Mesothelial cell of epicardium (in vitro differentiated cells): ENCODE measurements around the gene HCAR3. TPM values are rescaled to one million over a fixed set of nuclear protein-coding genes. Genes with fewer than 3 reads are reported as not detected.
A peak's percentile ranks its signal among the peaks of the same experiment; 100 is the strongest.
"Not testable (repeated sequence)": the region's sequence is repeated elsewhere in the genome, so short reads cannot be mapped to it uniquely, and the experiment has no call there.

Source experiments
- DNase-seq, 2 experiments: peaks; one replicate each; pipeline ENCODE4 v3.0.0; 2021; ENCODE audit warnings: low spot score in 2 of 2; ENCODE audit not compliant: unreplicated experiment in 2 of 2
- H3K27ac Mint-ChIP-seq: 2 replicates; pipeline ENCODE4 v1.8.0; 2021; ENCODE audit warnings: mixed read lengths
- H3K27me3 Mint-ChIP-seq: 2 replicates; pipeline ENCODE4 v1.8.0; 2021; ENCODE audit warnings: low read depth, mixed read lengths
- H3K36me3 Mint-ChIP-seq: 2 replicates; pipeline ENCODE4 v1.8.0; 2021; ENCODE audit warnings: mixed read lengths
- H3K4me1 Mint-ChIP-seq: 2 replicates; pipeline ENCODE4 v1.8.0; 2021; ENCODE audit warnings: mixed read lengths
- H3K4me3 Mint-ChIP-seq: 2 replicates; pipeline ENCODE4 v1.8.0; 2021; ENCODE audit warnings: mild to moderate bottlenecking, moderate library complexity, mixed read lengths
- H3K9me3 Mint-ChIP-seq: 2 replicates; pipeline ENCODE4 v1.8.0; 2021; ENCODE audit warnings: mixed read lengths
- total RNA-seq: library from RNA; stranded (reverse); gene quantifications from 3 replicates; pipeline ENCODE4 v1.2.1, GENCODE V29; 2021
- TF ChIP-seq, protein P1 (sequence below): fragments of 200-600 bp; sonication (generic); IDR thresholded peaks from one replicate; pipeline ENCODE4 v1.5.0; 2021; ENCODE audit warnings: antibody characterized with exemption; ENCODE audit not compliant: unreplicated experiment

Gene HCAR3
- total RNA-seq, 1 donor from 2014 or later = 1.1 TPM

DNA sequence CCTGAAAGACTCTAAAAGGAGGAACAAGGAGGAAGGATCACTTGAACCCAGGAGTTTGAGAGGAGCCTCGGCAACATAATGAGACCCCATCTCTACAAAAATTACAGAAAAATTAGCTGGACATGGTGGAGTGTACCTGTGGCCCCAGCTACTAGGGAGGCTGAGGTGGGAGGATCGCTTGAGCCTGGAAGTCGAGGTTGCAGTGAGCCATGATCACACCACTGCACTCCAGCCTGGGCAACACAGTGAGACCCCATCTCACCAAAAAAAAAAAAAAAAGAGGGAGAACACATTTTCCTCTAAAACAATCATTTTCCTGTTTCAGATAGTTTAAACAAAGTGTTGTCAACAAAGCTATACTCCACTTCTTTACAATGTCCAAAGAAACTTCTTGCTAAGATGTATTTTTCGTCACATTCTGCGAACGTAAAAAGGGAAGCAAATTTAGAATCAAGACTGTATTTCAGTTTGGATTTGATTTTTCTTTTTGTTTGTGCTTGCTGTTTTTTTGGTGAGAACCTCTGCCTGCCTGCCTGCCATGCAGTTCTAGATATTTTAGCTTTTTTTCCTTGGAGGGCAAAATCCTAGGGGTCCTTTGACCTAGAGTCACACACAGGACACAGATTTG, 9.0 kb upstream of the HCAR3 start:
- H3K27ac Mint-ChIP-seq = peak overlapping the region; percentile 98
- TF ChIP-seq, protein P1, sequence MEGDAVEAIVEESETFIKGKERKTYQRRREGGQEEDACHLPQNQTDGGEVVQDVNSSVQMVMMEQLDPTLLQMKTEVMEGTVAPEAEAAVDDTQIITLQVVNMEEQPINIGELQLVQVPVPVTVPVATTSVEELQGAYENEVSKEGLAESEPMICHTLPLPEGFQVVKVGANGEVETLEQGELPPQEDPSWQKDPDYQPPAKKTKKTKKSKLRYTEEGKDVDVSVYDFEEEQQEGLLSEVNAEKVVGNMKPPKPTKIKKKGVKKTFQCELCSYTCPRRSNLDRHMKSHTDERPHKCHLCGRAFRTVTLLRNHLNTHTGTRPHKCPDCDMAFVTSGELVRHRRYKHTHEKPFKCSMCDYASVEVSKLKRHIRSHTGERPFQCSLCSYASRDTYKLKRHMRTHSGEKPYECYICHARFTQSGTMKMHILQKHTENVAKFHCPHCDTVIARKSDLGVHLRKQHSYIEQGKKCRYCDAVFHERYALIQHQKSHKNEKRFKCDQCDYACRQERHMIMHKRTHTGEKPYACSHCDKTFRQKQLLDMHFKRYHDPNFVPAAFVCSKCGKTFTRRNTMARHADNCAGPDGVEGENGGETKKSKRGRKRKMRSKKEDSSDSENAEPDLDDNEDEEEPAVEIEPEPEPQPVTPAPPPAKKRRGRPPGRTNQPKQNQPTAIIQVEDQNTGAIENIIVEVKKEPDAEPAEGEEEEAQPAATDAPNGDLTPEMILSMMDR = no peak
- no peaks in the 10 kb centered on the region for H3K36me3 Mint-ChIP-seq
- no peaks in the 10 kb centered on the region for H3K9me3 Mint-ChIP-seq
- peaks cover 45% of the 10 kb centered on the region for H3K4me1 Mint-ChIP-seq
- H3K4me3 Mint-ChIP-seq = no peak overlapping the region
- no peaks in the 10 kb centered on the region for H3K27me3 Mint-ChIP-seq
- DNase-seq = no peak

DNA sequence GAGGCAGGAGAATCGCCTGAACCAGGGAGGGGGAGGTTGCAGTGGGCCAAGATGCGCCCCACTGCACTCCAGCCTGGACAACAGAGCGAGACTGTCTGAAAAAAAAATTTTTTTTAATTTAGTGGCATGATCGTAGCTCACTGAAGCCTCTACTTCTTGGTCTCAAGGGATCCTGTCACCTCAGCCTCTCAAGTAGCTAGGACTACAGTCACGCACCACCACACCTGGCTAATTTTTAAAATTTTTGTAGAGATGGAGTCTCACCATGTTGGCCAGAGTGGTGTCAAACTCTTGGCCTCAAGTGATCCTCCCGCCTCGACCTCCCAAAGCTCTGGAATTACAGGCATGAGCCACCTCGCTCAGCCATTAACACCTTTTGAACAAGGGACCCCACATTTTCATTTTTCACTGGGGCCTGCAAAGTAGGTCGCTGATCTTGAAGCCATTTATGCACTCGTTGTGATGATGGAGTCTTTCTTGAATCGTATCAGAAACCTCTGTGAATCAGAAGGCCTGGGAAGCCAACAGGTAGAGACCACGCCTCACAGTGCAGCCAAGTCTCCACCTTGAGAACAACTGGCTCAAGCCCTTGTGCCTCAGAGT, 8.1 kb upstream of the HCAR3 start:
- no peak for DNase-seq
- H3K4me3 Mint-ChIP-seq = no peak overlapping the region
- H3K9me3 Mint-ChIP-seq = no peaks in the 10 kb centered on the region
- no peak overlapping the region for H3K27ac Mint-ChIP-seq
- no peaks in the 10 kb centered on the region for H3K27me3 Mint-ChIP-seq
- TF ChIP-seq, protein P1 = no peak
- H3K4me1 Mint-ChIP-seq = peaks cover 42% of the 10 kb centered on the region
- no peaks in the 10 kb centered on the region for H3K36me3 Mint-ChIP-seq

DNA sequence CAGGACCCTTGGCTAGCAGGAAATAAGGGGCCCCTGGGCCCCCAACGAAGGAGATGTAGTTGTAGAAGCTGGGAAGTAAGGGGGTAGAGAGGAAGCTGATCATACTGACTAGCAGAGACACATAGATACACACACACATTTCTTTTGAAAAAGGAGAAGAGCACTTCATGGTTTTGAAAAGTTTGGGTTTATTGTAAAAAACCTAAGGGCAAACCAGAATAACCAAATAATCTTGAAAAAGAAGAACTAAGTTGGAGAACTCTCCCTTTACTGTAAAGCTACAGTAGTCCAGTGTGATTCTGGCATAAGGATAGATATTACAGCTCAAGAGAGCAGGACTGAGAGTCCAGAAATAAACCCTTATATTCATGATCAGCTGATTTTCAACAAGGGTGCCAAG, 5.8 kb upstream of the HCAR3 start:
- Mint-ChIP-seq H3K9me3 (no peaks in the 10 kb centered on the region), H3K4me1 (peaks cover 28% of the 10 kb centered on the region), H3K27ac (peak overlapping the region; percentile 89), H3K27me3 (no peaks in the 10 kb centered on the region), H3K4me3 (no peak overlapping the region), H3K36me3 (no peaks in the 10 kb centered on the region)
- DNase-seq = no peak
- TF ChIP-seq, protein P1 = no peak

DNA sequence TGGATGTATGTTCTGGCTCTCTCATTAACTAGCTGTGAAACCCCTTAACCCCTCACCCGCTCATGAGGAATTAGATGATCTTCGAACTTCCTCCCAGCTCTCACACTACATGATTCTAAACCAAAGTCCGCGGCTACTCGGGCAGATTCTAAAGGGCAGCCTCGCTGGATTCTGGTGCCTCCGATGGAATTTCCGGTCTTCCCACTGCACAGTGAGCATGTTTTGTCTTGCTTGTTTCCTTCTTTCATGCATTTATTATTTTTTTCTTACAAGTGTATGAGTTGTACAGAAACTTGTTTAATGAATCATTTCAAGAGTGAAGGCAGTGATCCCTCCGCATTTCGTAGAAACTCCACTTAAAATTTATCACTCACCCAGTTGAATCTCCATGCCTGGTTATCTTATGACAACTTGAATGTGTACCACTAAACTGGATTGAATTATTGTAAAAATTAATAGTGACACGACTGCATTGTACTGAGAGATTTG, 4.5 kb upstream of the HCAR3 start:
- TF ChIP-seq, protein P1 = no peak
- DNase-seq = no peak
- peaks cover 26% of the 10 kb centered on the region for H3K4me1 Mint-ChIP-seq
- peak overlapping the region; percentile 13 for H3K4me3 Mint-ChIP-seq
- H3K36me3 Mint-ChIP-seq = no peaks in the 10 kb centered on the region
- no peaks in the 10 kb centered on the region for H3K9me3 Mint-ChIP-seq
- H3K27me3 Mint-ChIP-seq = no peaks in the 10 kb centered on the region
- peak overlapping the region; percentile 98 for H3K27ac Mint-ChIP-seq

DNA sequence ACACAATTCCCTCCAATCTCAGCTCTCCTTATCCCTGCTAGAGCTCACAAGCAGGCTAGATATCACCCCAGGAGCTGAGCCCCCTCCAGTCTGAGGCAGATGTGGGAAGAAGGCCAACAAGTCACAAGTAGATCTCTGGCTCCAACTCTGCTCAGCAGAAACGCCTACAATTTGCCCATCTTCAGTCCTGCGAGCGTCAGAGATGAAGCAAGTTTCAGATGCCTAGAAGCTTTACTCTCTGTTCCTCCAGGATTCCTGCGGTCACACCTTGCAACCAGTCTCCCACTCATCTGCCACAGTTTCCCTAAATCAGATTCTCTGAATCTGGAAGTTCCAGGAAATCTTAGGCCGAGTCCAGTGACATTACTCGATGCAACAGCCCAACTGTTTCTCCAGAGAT, 1.4 kb downstream of the HCAR3 start:
- Mint-ChIP-seq H3K27ac (peak overlapping the region; percentile 97), H3K4me1 (peaks cover 34% of the 10 kb centered on the region)
- not testable (repeated sequence) for H3K4me3 Mint-ChIP-seq, DNase-seq, H3K36me3 Mint-ChIP-seq, H3K9me3 Mint-ChIP-seq, H3K27me3 Mint-ChIP-seq

GRCh38 chr12:122713491-122714188, 3.0 kb downstream of the HCAR3 start:
- not testable (repeated sequence) for DNase-seq, H3K27me3 Mint-ChIP-seq, H3K9me3 Mint-ChIP-seq, H3K27ac Mint-ChIP-seq, H3K4me3 Mint-ChIP-seq, H3K36me3 Mint-ChIP-seq
- H3K4me1 Mint-ChIP-seq = peaks cover 37% of the 10 kb centered on the region

GRCh38 chr12:122711266-122711665, 5.3 kb downstream of the HCAR3 start:
- peaks cover 44% of the 10 kb centered on the region for H3K4me1 Mint-ChIP-seq
- peak overlapping the region; percentile 94 for H3K27ac Mint-ChIP-seq
- H3K27me3 Mint-ChIP-seq, DNase-seq, H3K4me3 Mint-ChIP-seq, H3K9me3 Mint-ChIP-seq, H3K36me3 Mint-ChIP-seq: not testable (repeated sequence)

GRCh38 chr12:122710341-122710740, 6.3 kb downstream of the HCAR3 start:
- not testable (repeated sequence) for H3K9me3 Mint-ChIP-seq, H3K36me3 Mint-ChIP-seq, H3K27me3 Mint-ChIP-seq, DNase-seq
- peak overlapping the region; percentile 13 for H3K4me3 Mint-ChIP-seq
- H3K27ac Mint-ChIP-seq = peak overlapping the region; percentile 94
- peaks cover 41% of the 10 kb centered on the region for H3K4me1 Mint-ChIP-seq

DNA sequence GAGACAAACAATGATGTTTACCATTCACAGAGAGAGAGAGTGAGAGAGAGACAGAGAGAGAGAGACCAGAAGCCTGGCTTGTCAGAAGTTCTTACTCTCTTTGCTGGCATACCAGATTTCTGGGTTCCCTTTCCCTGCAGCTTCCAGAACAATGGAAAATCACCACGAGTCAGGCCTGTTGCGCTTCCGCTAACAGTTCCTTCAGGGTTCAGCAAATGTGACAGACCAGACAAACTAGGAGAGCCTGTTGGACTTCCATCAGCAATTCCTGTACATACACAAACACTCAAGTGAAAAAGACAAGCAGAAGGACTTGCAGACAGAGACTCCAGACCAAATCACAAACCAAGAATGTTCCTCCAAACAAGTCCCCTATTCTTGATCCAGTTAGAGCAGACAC, 7.3 kb downstream of the HCAR3 start:
- H3K9me3 Mint-ChIP-seq, H3K36me3 Mint-ChIP-seq, DNase-seq, H3K27me3 Mint-ChIP-seq: not testable (repeated sequence)
- Mint-ChIP-seq H3K27ac (peak overlapping the region; percentile 73), H3K4me1 (peaks cover 30% of the 10 kb centered on the region), H3K4me3 (peak overlapping the region; percentile 8)

GRCh38 chr12:122703841-122704240, 12.8 kb downstream of the HCAR3 start:
- not testable (repeated sequence) for H3K36me3 Mint-ChIP-seq, H3K27me3 Mint-ChIP-seq, H3K9me3 Mint-ChIP-seq, DNase-seq
- H3K4me1 Mint-ChIP-seq = peaks cover 38% of the 10 kb centered on the region
- H3K27ac Mint-ChIP-seq = peak overlapping the region; percentile 94
- peak overlapping the region; percentile 13 for H3K4me3 Mint-ChIP-seq
